HepG2 (cell line): ENCODE results near the gene CARD9. TPM values are rescaled to one million over a fixed set of nuclear protein-coding genes. Genes with fewer than 3 reads are reported as not detected.

Source experiments
- ARNT2 ChIP-seq: sonication (generic); formaldehyde crosslinking; IDR thresholded peaks from 2 replicates; pipeline ENCODE4 v1.8.0; 2022; ENCODE audit warnings: mild to moderate bottlenecking, low read depth, missing genetic modification reagents, moderate library complexity
- ATF6 ChIP-seq: sonication (generic); formaldehyde crosslinking; conservative IDR thresholded peaks from 2 replicates; pipeline ENCODE4 v1.4.0; 2020; ENCODE audit warnings: missing genetic modification reagents
- CBFB ChIP-seq: sonication (generic); formaldehyde crosslinking; IDR thresholded peaks from 2 replicates; pipeline ENCODE4 v1.4.0; 2020; ENCODE audit warnings: missing genetic modification reagents
- FOXJ3 ChIP-seq: sonication (generic); formaldehyde crosslinking; IDR thresholded peaks from 2 replicates; pipeline ENCODE4 v1.4.0; 2020; ENCODE audit warnings: missing genetic modification reagents, mild to moderate bottlenecking, borderline replicate concordance
- HOXA5 ChIP-seq: sonication (generic); formaldehyde crosslinking; IDR thresholded peaks from 2 replicates; pipeline ENCODE4 v1.4.0; 2020; ENCODE audit warnings: missing genetic modification reagents
- MED1 ChIP-seq: sonication (generic); formaldehyde crosslinking; IDR thresholded peaks from 2 replicates; pipeline ENCODE4 v1.4.0; 2020; ENCODE audit warnings: missing genetic modification reagents
- MEIS2 ChIP-seq: sonication (generic); formaldehyde crosslinking; IDR thresholded peaks from 2 replicates; pipeline ENCODE4 v1.9.0; 2021; ENCODE audit warnings: mild to moderate bottlenecking, missing genetic modification reagents
- NFYC ChIP-seq: IDR thresholded peaks from 2 replicates; pipeline ENCODE4 v1.6.1; 2016; ENCODE audit warnings: missing genetic modification reagents, missing compliant biosample characterization
- REPIN1 ChIP-seq: sonication (generic); formaldehyde crosslinking; IDR thresholded peaks from 2 replicates; pipeline ENCODE4 v1.8.0; 2022; ENCODE audit warnings: missing genetic modification reagents, low read depth, mild to moderate bottlenecking, borderline replicate concordance
- SKIL ChIP-seq: sonication (generic); formaldehyde crosslinking; IDR thresholded peaks from 2 replicates; pipeline ENCODE4 v1.8.0; 2022; ENCODE audit warnings: missing genetic modification reagents, mild to moderate bottlenecking, moderate library complexity, borderline replicate concordance
- SUZ12 ChIP-seq: fragments of 150-350 bp; IDR thresholded peaks from 2 replicates; pipeline ENCODE4 v1.6.1; 2014; ENCODE audit warnings: low read depth, low read length
- TSC22D2 ChIP-seq: sonication (generic); formaldehyde crosslinking; IDR thresholded peaks from 2 replicates; pipeline ENCODE4 v1.5.1; 2020; ENCODE audit warnings: missing genetic modification reagents, mild to moderate bottlenecking, borderline replicate concordance
- ZNF138 ChIP-seq: sonication (generic); formaldehyde crosslinking; IDR thresholded peaks from 2 replicates; pipeline ENCODE4 v1.5.0; 2020; ENCODE audit warnings: mild to moderate bottlenecking, low read depth, missing genetic modification reagents
- ZNF549 ChIP-seq: sonication (generic); formaldehyde crosslinking; IDR thresholded peaks from 2 replicates; pipeline ENCODE4 v1.5.0; 2020; ENCODE audit warnings: missing genetic modification reagents
- ZNF720 ChIP-seq: sonication (generic); formaldehyde crosslinking; IDR thresholded peaks from 2 replicates; pipeline ENCODE4 v1.4.0; 2020; ENCODE audit warnings: missing genetic modification reagents
- polyA plus RNA-seq, 8 experiments: library from polyadenylated mRNA; depleted of rRNA in 3 of 8; stranded (reverse) in 7 of 8; unstranded in 1 of 8; fragments of >200 nt; fragmentation: Illumina TruSeq in 4 of 8; extraction: Trizol in 4 of 8; gene quantifications; 2 replicates each; pipeline versions ENCODE4 v1.2.1 to v1.2.3, GENCODE V29; 2011 to 2016; ENCODE audit warnings: low read depth in 4 of 8, missing spikeins in 1 of 8, mixed read lengths in 1 of 8; ENCODE audit not compliant: insufficient read depth in 1 of 8
- total RNA-seq, 5 experiments: library from RNA; depleted of rRNA; stranded (reverse); fragments of >200 nt; fragmentation: Illumina TruSeq; extraction: Trizol; gene quantifications; 2 replicates each; pipeline ENCODE4 v1.2.3, GENCODE V29; 2016; ENCODE audit warnings: low read depth in 1 of 5
- TF ChIP-seq, protein P1 (sequence below): sonication (generic); formaldehyde crosslinking; IDR thresholded peaks from 2 replicates; pipeline ENCODE4 v1.4.0; 2020; ENCODE audit warnings: missing genetic modification reagents, borderline replicate concordance
- TF ChIP-seq, protein P2 (sequence below): sonication (generic); formaldehyde crosslinking; IDR thresholded peaks from 2 replicates; pipeline ENCODE4 v1.4.0; 2020; ENCODE audit warnings: mild to moderate bottlenecking, missing genetic modification reagents

CARD9 gene
- total and polyA plus RNA-seq, 2 of the 13 experiments (the other 11 are each of a cell fraction or from before 2014, with no cell fraction given), result 3.3 to 7.4 TPM

GRCh38 chr9:136373300-136374182 is at the start of gene CARD9 (continued):
- TF ChIP-seq TSC22D2 (CRISPR knock-in tag), result no peak
- TF ChIP-seq MED1, result peak; percentile 52
- TF ChIP-seq NFYC (CRISPR knock-in tag), result peak; percentile 74
- no peak for TF ChIP-seq ZNF549
- TF ChIP-seq REPIN1, result no peak
- TF ChIP-seq ATF6 (CRISPR knock-in tag), result no peak
- TF ChIP-seq SKIL, result no peak
- TF ChIP-seq, protein P1, sequence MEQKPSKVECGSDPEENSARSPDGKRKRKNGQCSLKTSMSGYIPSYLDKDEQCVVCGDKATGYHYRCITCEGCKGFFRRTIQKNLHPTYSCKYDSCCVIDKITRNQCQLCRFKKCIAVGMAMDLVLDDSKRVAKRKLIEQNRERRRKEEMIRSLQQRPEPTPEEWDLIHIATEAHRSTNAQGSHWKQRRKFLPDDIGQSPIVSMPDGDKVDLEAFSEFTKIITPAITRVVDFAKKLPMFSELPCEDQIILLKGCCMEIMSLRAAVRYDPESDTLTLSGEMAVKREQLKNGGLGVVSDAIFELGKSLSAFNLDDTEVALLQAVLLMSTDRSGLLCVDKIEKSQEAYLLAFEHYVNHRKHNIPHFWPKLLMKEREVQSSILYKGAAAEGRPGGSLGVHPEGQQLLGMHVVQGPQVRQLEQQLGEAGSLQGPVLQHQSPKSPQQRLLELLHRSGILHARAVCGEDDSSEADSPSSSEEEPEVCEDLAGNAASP, result no peak
- TF ChIP-seq FOXJ3 (CRISPR knock-in tag), result no peak
- TF ChIP-seq ZNF138 (CRISPR knock-in tag), result no peak
- TF ChIP-seq ARNT2 (CRISPR knock-in tag), result 0 out of 2 replicates have a peak, but pooled peaks have one; percentile 16
- TF ChIP-seq SUZ12, result no peak
- TF ChIP-seq, protein P2, sequence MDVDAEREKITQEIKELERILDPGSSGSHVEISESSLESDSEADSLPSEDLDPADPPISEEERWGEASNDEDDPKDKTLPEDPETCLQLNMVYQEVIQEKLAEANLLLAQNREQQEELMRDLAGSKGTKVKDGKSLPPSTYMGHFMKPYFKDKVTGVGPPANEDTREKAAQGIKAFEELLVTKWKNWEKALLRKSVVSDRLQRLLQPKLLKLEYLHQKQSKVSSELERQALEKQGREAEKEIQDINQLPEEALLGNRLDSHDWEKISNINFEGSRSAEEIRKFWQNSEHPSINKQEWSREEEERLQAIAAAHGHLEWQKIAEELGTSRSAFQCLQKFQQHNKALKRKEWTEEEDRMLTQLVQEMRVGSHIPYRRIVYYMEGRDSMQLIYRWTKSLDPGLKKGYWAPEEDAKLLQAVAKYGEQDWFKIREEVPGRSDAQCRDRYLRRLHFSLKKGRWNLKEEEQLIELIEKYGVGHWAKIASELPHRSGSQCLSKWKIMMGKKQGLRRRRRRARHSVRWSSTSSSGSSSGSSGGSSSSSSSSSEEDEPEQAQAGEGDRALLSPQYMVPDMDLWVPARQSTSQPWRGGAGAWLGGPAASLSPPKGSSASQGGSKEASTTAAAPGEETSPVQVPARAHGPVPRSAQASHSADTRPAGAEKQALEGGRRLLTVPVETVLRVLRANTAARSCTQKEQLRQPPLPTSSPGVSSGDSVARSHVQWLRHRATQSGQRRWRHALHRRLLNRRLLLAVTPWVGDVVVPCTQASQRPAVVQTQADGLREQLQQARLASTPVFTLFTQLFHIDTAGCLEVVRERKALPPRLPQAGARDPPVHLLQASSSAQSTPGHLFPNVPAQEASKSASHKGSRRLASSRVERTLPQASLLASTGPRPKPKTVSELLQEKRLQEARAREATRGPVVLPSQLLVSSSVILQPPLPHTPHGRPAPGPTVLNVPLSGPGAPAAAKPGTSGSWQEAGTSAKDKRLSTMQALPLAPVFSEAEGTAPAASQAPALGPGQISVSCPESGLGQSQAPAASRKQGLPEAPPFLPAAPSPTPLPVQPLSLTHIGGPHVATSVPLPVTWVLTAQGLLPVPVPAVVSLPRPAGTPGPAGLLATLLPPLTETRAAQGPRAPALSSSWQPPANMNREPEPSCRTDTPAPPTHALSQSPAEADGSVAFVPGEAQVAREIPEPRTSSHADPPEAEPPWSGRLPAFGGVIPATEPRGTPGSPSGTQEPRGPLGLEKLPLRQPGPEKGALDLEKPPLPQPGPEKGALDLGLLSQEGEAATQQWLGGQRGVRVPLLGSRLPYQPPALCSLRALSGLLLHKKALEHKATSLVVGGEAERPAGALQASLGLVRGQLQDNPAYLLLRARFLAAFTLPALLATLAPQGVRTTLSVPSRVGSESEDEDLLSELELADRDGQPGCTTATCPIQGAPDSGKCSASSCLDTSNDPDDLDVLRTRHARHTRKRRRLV (CRISPR knock-in tag), result 0 out of 2 replicates have a peak, but pooled peaks have one; percentile 35
- TF ChIP-seq CBFB (CRISPR knock-in tag), result 0 out of 2 replicates have a peak, but pooled peaks have one; percentile 22
- TF ChIP-seq MEIS2 (CRISPR knock-in tag), result 0 out of 2 replicates have a peak, but pooled peaks have one; percentile 53
- TF ChIP-seq ZNF720, result no peak
- peak; percentile 68; the same call in 1 of the 2 replicates for TF ChIP-seq HOXA5 (CRISPR knock-in tag)
